ENCODE data around the gene S100PBP.

GRCh38 chr1:32779242-32779641, 38.2 kb upstream of the S100PBP start:
- TF ChIP-seq, protein P1, sequence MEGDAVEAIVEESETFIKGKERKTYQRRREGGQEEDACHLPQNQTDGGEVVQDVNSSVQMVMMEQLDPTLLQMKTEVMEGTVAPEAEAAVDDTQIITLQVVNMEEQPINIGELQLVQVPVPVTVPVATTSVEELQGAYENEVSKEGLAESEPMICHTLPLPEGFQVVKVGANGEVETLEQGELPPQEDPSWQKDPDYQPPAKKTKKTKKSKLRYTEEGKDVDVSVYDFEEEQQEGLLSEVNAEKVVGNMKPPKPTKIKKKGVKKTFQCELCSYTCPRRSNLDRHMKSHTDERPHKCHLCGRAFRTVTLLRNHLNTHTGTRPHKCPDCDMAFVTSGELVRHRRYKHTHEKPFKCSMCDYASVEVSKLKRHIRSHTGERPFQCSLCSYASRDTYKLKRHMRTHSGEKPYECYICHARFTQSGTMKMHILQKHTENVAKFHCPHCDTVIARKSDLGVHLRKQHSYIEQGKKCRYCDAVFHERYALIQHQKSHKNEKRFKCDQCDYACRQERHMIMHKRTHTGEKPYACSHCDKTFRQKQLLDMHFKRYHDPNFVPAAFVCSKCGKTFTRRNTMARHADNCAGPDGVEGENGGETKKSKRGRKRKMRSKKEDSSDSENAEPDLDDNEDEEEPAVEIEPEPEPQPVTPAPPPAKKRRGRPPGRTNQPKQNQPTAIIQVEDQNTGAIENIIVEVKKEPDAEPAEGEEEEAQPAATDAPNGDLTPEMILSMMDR (IDR thresholded peaks at IDR 0.05 in 2 of 3, conservative IDR thresholded peaks at IDR 0.05 in 1 of 3; ENCODE audit: insufficient read depth in 2 of 3, low read depth in 1 of 3, low read length in 3 of 3): no peak
- no peak for TF ChIP-seq TCF15 (CRISPR knock-in tag; IDR thresholded peaks at IDR 0.05)
- TF ChIP-seq, protein P2, sequence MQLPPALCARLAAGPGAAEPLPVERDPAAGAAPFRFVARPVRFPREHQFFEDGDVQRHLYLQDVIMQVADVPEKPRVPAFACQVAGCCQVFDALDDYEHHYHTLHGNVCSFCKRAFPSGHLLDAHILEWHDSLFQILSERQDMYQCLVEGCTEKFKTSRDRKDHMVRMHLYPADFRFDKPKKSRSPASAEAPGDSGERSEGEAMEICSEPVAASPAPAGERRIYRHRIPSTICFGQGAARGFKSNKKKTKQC (CRISPR knock-in tag; IDR thresholded peaks at IDR 0.05): no peak
- TF ChIP-seq, protein P3, sequence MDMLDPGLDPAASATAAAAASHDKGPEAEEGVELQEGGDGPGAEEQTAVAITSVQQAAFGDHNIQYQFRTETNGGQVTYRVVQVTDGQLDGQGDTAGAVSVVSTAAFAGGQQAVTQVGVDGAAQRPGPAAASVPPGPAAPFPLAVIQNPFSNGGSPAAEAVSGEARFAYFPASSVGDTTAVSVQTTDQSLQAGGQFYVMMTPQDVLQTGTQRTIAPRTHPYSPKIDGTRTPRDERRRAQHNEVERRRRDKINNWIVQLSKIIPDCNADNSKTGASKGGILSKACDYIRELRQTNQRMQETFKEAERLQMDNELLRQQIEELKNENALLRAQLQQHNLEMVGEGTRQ (CRISPR knock-in tag; IDR thresholded peaks at IDR 0.05): no peak
- TF ChIP-seq, protein P4, sequence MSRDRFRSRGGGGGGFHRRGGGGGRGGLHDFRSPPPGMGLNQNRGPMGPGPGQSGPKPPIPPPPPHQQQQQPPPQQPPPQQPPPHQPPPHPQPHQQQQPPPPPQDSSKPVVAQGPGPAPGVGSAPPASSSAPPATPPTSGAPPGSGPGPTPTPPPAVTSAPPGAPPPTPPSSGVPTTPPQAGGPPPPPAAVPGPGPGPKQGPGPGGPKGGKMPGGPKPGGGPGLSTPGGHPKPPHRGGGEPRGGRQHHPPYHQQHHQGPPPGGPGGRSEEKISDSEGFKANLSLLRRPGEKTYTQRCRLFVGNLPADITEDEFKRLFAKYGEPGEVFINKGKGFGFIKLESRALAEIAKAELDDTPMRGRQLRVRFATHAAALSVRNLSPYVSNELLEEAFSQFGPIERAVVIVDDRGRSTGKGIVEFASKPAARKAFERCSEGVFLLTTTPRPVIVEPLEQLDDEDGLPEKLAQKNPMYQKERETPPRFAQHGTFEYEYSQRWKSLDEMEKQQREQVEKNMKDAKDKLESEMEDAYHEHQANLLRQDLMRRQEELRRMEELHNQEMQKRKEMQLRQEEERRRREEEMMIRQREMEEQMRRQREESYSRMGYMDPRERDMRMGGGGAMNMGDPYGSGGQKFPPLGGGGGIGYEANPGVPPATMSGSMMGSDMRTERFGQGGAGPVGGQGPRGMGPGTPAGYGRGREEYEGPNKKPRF (IDR thresholded peaks at IDR 0.05; ENCODE audit: low read depth, low read length): no peak
- TF ChIP-seq, protein P5, sequence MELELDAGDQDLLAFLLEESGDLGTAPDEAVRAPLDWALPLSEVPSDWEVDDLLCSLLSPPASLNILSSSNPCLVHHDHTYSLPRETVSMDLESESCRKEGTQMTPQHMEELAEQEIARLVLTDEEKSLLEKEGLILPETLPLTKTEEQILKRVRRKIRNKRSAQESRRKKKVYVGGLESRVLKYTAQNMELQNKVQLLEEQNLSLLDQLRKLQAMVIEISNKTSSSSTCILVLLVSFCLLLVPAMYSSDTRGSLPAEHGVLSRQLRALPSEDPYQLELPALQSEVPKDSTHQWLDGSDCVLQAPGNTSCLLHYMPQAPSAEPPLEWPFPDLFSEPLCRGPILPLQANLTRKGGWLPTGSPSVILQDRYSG (tag; conservative IDR thresholded peaks at IDR 0.05; ENCODE audit: low read depth): no peak
- TF ChIP-seq POLR2A (conservative IDR thresholded peaks at IDR 0.05): no peak
- TF ChIP-seq C11orf30 (IDR thresholded peaks at IDR 0.05; ENCODE audit: low read depth): no peak
- TF ChIP-seq FIP1L1 (IDR thresholded peaks at IDR 0.05; ENCODE audit: low read depth, low read length, poor library complexity, severe bottlenecking): no peak
- TF ChIP-seq, protein P6, sequence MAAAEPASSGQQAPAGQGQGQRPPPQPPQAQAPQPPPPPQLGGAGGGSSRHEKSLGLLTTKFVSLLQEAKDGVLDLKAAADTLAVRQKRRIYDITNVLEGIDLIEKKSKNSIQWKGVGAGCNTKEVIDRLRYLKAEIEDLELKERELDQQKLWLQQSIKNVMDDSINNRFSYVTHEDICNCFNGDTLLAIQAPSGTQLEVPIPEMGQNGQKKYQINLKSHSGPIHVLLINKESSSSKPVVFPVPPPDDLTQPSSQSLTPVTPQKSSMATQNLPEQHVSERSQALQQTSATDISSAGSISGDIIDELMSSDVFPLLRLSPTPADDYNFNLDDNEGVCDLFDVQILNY (CRISPR knock-in tag; IDR thresholded peaks at IDR 0.05): no peak
- no peak for TF ChIP-seq ZFX (CRISPR knock-in tag; IDR thresholded peaks at IDR 0.05)
- no peak for TF ChIP-seq SIX5 (IDR thresholded peaks at IDR 0.05; ENCODE audit: borderline replicate concordance in 1 of 2, insufficient read depth in 1 of 2, low read depth in 1 of 2, low read length in 2 of 2)

Measured in K562 (cell line).